ENCODE measurements around the gene SPAG16.

The SPAG16 gene

DNA sequence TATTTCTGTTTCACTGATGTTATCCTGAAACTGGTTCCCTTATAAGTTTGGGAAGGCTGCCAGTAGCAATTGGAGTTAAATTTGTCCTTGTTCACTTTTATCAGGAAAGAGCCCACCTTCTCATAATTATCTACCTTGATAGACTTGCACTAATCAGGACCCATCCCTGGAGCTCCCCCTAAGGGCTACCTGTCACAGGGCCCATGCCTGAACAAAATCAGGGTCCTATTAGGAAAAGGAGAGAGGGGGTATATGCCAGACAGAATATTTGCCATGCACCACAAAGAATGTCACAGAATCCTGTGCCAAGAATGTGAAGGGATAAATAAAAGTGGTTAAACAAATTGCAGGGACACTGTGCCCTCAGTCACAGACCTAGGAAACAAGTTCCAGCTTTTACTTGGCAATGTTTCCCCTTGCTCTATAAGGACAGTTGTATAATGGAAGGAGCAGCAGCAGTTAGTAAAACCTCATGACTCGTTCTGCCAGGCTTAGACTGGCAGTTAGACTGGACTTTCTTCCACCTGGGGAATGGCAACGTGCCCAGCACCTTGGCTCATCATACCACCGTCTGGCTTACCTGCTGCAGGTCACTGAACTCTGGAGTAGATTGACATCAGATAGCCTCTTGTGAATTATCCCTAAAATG, 1094.3 kb downstream of the SPAG16 start:
- H3K27ac ChIP-seq: peak overlapping the region; percentile 58
- TF ChIP-seq ZFX (IDR thresholded peaks at IDR 0.05; ENCODE audit: borderline replicate concordance): no peak
- TF ChIP-seq CTCF (IDR thresholded peaks at IDR 0.05): peak; percentile 30; the same call in 1 of the 2 replicates

GRCh38 chr2:214379227-214379626, 1095.0 kb downstream of the SPAG16 start:
- peak overlapping the region; percentile 58 for H3K27ac ChIP-seq
- TF ChIP-seq CTCF (IDR thresholded peaks at IDR 0.05): no peak
- TF ChIP-seq ZFX (IDR thresholded peaks at IDR 0.05; ENCODE audit: borderline replicate concordance): no peak

GRCh38 chr2:214380681-214381080, 1096.4 kb downstream of the SPAG16 start:
- TF ChIP-seq ZFX (IDR thresholded peaks at IDR 0.05; ENCODE audit: borderline replicate concordance) (no peak), CTCF (IDR thresholded peaks at IDR 0.05) (no peak)

GRCh38 chr2:214382229-214382628, 1098.0 kb downstream of the SPAG16 start:
- no peak overlapping the region for H3K27ac ChIP-seq
- TF ChIP-seq ZFX (IDR thresholded peaks at IDR 0.05; ENCODE audit: borderline replicate concordance) (no peak), CTCF (IDR thresholded peaks at IDR 0.05) (no peak)

More at GRCh38 chr2:214380681-214381080, 1096.4 kb downstream of the SPAG16 start:
- H3K27ac ChIP-seq: no peak overlapping the region

DNA sequence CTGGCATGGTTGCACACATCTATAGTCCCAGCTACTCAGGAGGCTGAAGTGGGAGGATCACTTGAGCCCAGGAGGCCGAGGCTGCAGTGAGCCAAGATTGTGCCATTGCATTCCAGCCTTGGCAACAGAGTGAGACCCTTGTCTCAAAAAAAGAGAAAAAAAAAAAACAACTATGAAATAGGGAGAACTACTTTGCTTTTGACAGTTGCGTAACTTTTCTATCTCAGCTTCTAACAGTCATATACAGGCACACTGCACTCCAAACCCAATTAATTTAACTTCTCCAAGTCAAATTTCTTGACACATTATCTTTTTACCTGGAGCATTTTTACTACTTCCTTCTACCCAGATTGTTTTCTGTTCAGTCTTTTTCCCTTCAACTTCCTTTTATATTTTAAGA, 1102.5 kb downstream of the SPAG16 start:
- TF ChIP-seq CTCF (IDR thresholded peaks at IDR 0.05) (no peak), ZFX (IDR thresholded peaks at IDR 0.05; ENCODE audit: borderline replicate concordance) (no peak)
- H3K27ac ChIP-seq: no peak overlapping the region

DNA sequence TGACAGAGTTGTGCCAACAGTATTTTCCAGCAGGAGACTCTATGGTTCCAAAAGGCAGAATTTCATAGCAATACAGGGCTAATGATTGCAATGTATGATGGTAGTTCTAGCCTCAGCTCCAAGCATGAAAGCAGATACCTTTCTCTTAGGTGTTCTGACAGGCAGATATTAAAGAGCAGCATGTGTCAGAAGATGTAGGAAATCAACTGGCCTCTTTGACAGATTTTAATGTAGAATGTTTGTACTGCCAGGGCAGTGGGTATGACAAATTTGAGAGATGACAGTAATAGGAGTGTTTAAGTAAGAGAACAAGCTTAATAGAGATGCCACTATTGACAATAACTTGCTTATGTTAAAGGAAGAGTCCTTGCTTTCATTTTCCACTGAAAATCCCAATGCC, 1105.1 kb downstream of the SPAG16 start:
- no peak overlapping the region for H3K27ac ChIP-seq
- no peak for TF ChIP-seq ZFX (IDR thresholded peaks at IDR 0.05; ENCODE audit: borderline replicate concordance)
- TF ChIP-seq CTCF (IDR thresholded peaks at IDR 0.05): no peak

GRCh38 chr2:214393796-214394195, 1109.5 kb downstream of the SPAG16 start:
- H3K27ac ChIP-seq: no peak overlapping the region
- TF ChIP-seq ZFX (IDR thresholded peaks at IDR 0.05; ENCODE audit: borderline replicate concordance) (no peak), CTCF (IDR thresholded peaks at IDR 0.05) (no peak)

All from 22Rv1 (cell line).